ENCODE results near the gene CELA2A. TPM values are rescaled to one million over a fixed set of nuclear protein-coding genes. Genes with fewer than 3 reads are reported as not detected.
"Not testable (repeated sequence)": the region's sequence is repeated elsewhere in the genome, so short reads cannot be mapped to it uniquely, and the experiment has no call there.

Gene CELA2A
- total RNA-seq, 1 donor from 2014 or later, result not detected

- Mint-ChIP-seq H3K4me3 (no peak overlapping the region), H3K9me3 (no peaks in the 10 kb centered on the region), H3K36me3 (peaks cover 9% of the 10 kb centered on the region), H3K27me3 (ENCODE audit: insufficient read depth, low read depth) (no peaks in the 10 kb centered on the region), H3K4me1 (no peaks in the 10 kb centered on the region), H3K27ac (no peak overlapping the region)
- Histone ChIP-seq H3K9me3 (ENCODE audit: low read depth) (no peaks in the 10 kb centered on the region), H3K4me1 (no peaks in the 10 kb centered on the region), H3K27ac (no peak overlapping the region), H4K20me1 (ENCODE audit: low read depth) (no peaks in the 10 kb centered on the region), H3K27me3 (no peaks in the 10 kb centered on the region), H3K36me3 (no peaks in the 10 kb centered on the region), H3K4me3 (no peak overlapping the region), H2AFZ (replicated peaks) (no peak overlapping the region), H3K4me2 (no peak overlapping the region), H3F3A (ENCODE audit: low read depth) (no peaks in the 10 kb centered on the region), H3K79me2 (ENCODE audit: low read depth) (no peaks in the 10 kb centered on the region), H3K9ac (no peak overlapping the region)
- DNase-seq (ENCODE audit: low spot score), result no peak
- TF ChIP-seq EZH2 (IDR thresholded peaks at IDR 0.05), result no peak
- no peak for TF ChIP-seq EZH2phosphoT487 (IDR thresholded peaks at IDR 0.05)
- TF ChIP-seq CTCF (IDR thresholded peaks at IDR 0.05), result no peak
Measured at GRCh38 chr1:15513192-15513591, 56.7 kb downstream of the CELA2A start.

GRCh38 chr1:15513919-15514318, 57.4 kb downstream of the CELA2A start:
- Histone ChIP-seq H3K27ac (no peak overlapping the region), H3K36me3 (no peaks in the 10 kb centered on the region), H3K27me3 (no peaks in the 10 kb centered on the region), H3K79me2 (ENCODE audit: low read depth) (no peaks in the 10 kb centered on the region), H2AFZ (replicated peaks) (no peak overlapping the region), H4K20me1 (ENCODE audit: low read depth) (no peaks in the 10 kb centered on the region), H3K4me2 (no peak overlapping the region), H3K4me1 (no peaks in the 10 kb centered on the region), H3K9me3 (ENCODE audit: low read depth) (no peaks in the 10 kb centered on the region), H3K9ac (no peak overlapping the region), H3F3A (ENCODE audit: low read depth) (no peaks in the 10 kb centered on the region), H3K4me3 (no peak overlapping the region)
- Mint-ChIP-seq H3K9me3 (no peaks in the 10 kb centered on the region), H3K4me1 (no peaks in the 10 kb centered on the region), H3K27me3 (ENCODE audit: insufficient read depth, low read depth) (no peaks in the 10 kb centered on the region), H3K4me3 (no peak overlapping the region), H3K36me3 (peaks cover 9% of the 10 kb centered on the region), H3K27ac (peak overlapping the region; percentile 31)
- DNase-seq (ENCODE audit: low spot score), result no peak
- TF ChIP-seq EZH2 (IDR thresholded peaks at IDR 0.05), result no peak
- no peak for TF ChIP-seq CTCF (IDR thresholded peaks at IDR 0.05)
- TF ChIP-seq EZH2phosphoT487 (IDR thresholded peaks at IDR 0.05), result no peak

GRCh38 chr1:15514557-15514956, 58.0 kb downstream of the CELA2A start:
- not testable (repeated sequence) for H3F3A ChIP-seq (ENCODE audit: low read depth); H3K4me1 ChIP-seq; DNase-seq (ENCODE audit: low spot score); H3K4me2 ChIP-seq; H3K79me2 ChIP-seq (ENCODE audit: low read depth); H3K27me3 ChIP-seq; H3K4me1 Mint-ChIP-seq; H3K36me3 ChIP-seq; H3K9ac ChIP-seq; H4K20me1 ChIP-seq (ENCODE audit: low read depth); H3K4me3 ChIP-seq; H3K27ac ChIP-seq; H3K27me3 Mint-ChIP-seq (ENCODE audit: insufficient read depth, low read depth); H3K36me3 Mint-ChIP-seq; H3K4me3 Mint-ChIP-seq; H3K9me3 Mint-ChIP-seq; H2AFZ ChIP-seq (replicated peaks); H3K27ac Mint-ChIP-seq; H3K9me3 ChIP-seq (ENCODE audit: low read depth)

GRCh38 chr1:15515022-15515663, 58.6 kb downstream of the CELA2A start:
- H3K4me3 Mint-ChIP-seq, result no peak overlapping the region
- no peak overlapping the region for H3K27ac Mint-ChIP-seq
- no peaks in the 10 kb centered on the region for H3K9me3 Mint-ChIP-seq
- peaks cover 9% of the 10 kb centered on the region for H3K36me3 Mint-ChIP-seq
- H3K9ac ChIP-seq, result no peak overlapping the region
- no peak overlapping the region for H3K4me3 ChIP-seq
- H3K4me2 ChIP-seq, result no peak overlapping the region
- no peaks in the 10 kb centered on the region for H3K9me3 ChIP-seq (ENCODE audit: low read depth)
- H3K79me2 ChIP-seq (ENCODE audit: low read depth), result no peaks in the 10 kb centered on the region
- H2AFZ ChIP-seq (replicated peaks), result no peak overlapping the region
- H3K27me3 Mint-ChIP-seq (ENCODE audit: insufficient read depth, low read depth), result no peaks in the 10 kb centered on the region
- no peaks in the 10 kb centered on the region for H3K27me3 ChIP-seq
- H3K36me3 ChIP-seq, result no peaks in the 10 kb centered on the region
- TF ChIP-seq EZH2 (IDR thresholded peaks at IDR 0.05) (no peak), CTCF (IDR thresholded peaks at IDR 0.05) (no peak), EZH2phosphoT487 (IDR thresholded peaks at IDR 0.05) (no peak)
- no peaks in the 10 kb centered on the region for H3K4me1 Mint-ChIP-seq
- H3K27ac ChIP-seq, result no peak overlapping the region
- no peak for DNase-seq (ENCODE audit: low spot score)
- no peaks in the 10 kb centered on the region for H4K20me1 ChIP-seq (ENCODE audit: low read depth)
- H3K4me1 ChIP-seq, result no peaks in the 10 kb centered on the region
- no peaks in the 10 kb centered on the region for H3F3A ChIP-seq (ENCODE audit: low read depth)

Data from neural progenitor cell (in vitro differentiated cells).